MM.1S (cell line): Measurements from ENCODE around the gene CTRB1.

Experiments
- DNase-seq: peaks from one replicate; pipeline ENCODE4 v3.0.0-alpha.2; 2015
- H2AFZ ChIP-seq: fragments of 300-600 bp; sonication (generic); 2 replicates; pipeline ENCODE4 v1.6.0; 2016; ENCODE audit warnings: antibody characterized with exemption, low read length
- H3F3A ChIP-seq: fragments of 300-600 bp; sonication (generic); 2 replicates; pipeline ENCODE4 v1.6.1; 2016; ENCODE audit warnings: mild to moderate bottlenecking, antibody characterized with exemption, low read length, moderate library complexity, mixed read lengths; ENCODE audit not compliant: insufficient read depth
- H3K27ac ChIP-seq: fragments of 300-600 bp; sonication (generic); 2 replicates; pipeline ENCODE4 v1.5.1; 2016; ENCODE audit warnings: mild to moderate bottlenecking, low read length
- H3K27me3 ChIP-seq: fragments of 300-600 bp; sonication (generic); replicated peaks from 2 replicates; pipeline ENCODE4 v1.6.0; 2016; ENCODE audit warnings: low read length; ENCODE audit not compliant: insufficient read depth
- H3K36me3 ChIP-seq: fragments of 300-600 bp; sonication (generic); replicated peaks from 2 replicates; pipeline ENCODE4 v1.6.1; 2016; ENCODE audit warnings: mild to moderate bottlenecking, low read length, mixed read lengths; ENCODE audit not compliant: insufficient read depth
- H3K4me1 ChIP-seq: fragments of 300-600 bp; sonication (generic); 2 replicates; pipeline ENCODE4 v1.6.1; 2016; ENCODE audit warnings: low read length, mixed read lengths
- H3K4me2 ChIP-seq: fragments of 300-600 bp; sonication (generic); 2 replicates; pipeline ENCODE4 v1.6.0; 2016; ENCODE audit warnings: low read depth, low read length
- H3K4me3 ChIP-seq: fragments of 300-600 bp; sonication (generic); 2 replicates; pipeline ENCODE4 v1.5.1; 2016; ENCODE audit warnings: low read length, mixed read lengths
- H3K79me2 ChIP-seq: fragments of 300-600 bp; sonication (generic); 2 replicates; pipeline ENCODE4 v1.6.1; 2016; ENCODE audit warnings: mixed run types, low read length, mixed read lengths
- H3K9ac ChIP-seq: fragments of 300-600 bp; sonication (generic); 2 replicates; pipeline ENCODE4 v1.6.1; 2016; ENCODE audit warnings: low read length, mixed read lengths
- H3K9me2 ChIP-seq: fragments of 300-600 bp; sonication (generic); replicated peaks from 2 replicates; pipeline ENCODE4 v1.6.1; 2016; ENCODE audit warnings: mild to moderate bottlenecking, low read length, mixed read lengths; ENCODE audit not compliant: insufficient read depth
- H3K9me3 ChIP-seq: fragments of 300-600 bp; sonication (generic); replicated peaks from 2 replicates; pipeline ENCODE4 v1.6.1; 2016; ENCODE audit warnings: mild to moderate bottlenecking, low read length, mixed read lengths; ENCODE audit not compliant: insufficient read depth
- H4K20me1 ChIP-seq: fragments of 300-600 bp; sonication (generic); 2 replicates; pipeline ENCODE4 v1.6.1; 2016; ENCODE audit warnings: mild to moderate bottlenecking, low read length, moderate library complexity, mixed read lengths; ENCODE audit not compliant: insufficient read depth
- CTCF ChIP-seq: fragments of 300-600 bp; sonication (generic); IDR thresholded peaks from 2 replicates; pipeline ENCODE4 v1.5.1; 2016; ENCODE audit warnings: antibody characterized with exemption, low read length, mixed read lengths
- EZH2 ChIP-seq: fragments of 300-600 bp; sonication (generic); optimal IDR thresholded peaks from 2 replicates; pipeline ENCODE3; 2017; ENCODE audit warnings: low read depth, mild to moderate bottlenecking, antibody characterized with exemption, low read length, mixed read lengths
- EZH2phosphoT487 ChIP-seq: fragments of 300-600 bp; sonication (generic); IDR thresholded peaks from 2 replicates; pipeline ENCODE4 v1.6.1; 2018; ENCODE audit warnings: antibody characterized with exemption, low read length

CTRB1 gene

GRCh38 chr16:75192606-75193264 lies 26.1 kb upstream of the CTRB1 start:
- Histone ChIP-seq H3K27ac (no peak overlapping the region), H3K9me3 (no peaks in the 10 kb centered on the region)
- TF ChIP-seq EZH2phosphoT487 (no peak), EZH2 (no peak), CTCF (no peak)

GRCh38 chr16:75193265-75193650 lies 25.5 kb upstream of the CTRB1 start:
- Histone ChIP-seq H4K20me1 (no peaks in the 10 kb centered on the region), H3K79me2 (no peaks in the 10 kb centered on the region), H3K9me3 (no peaks in the 10 kb centered on the region), H3K27me3 (no peaks in the 10 kb centered on the region), H3K4me1 (no peaks in the 10 kb centered on the region), H3K9ac (no peak overlapping the region), H3F3A (no peaks in the 10 kb centered on the region), H3K4me3 (no peak overlapping the region), H3K4me2 (no peak overlapping the region), H3K27ac (no peak overlapping the region), H2AFZ (no peak overlapping the region), H3K9me2 (no peaks in the 10 kb centered on the region), H3K36me3 (no peaks in the 10 kb centered on the region)
- no peak for DNase-seq
- TF ChIP-seq CTCF (no peak), EZH2phosphoT487 (no peak), EZH2 (no peak)

More at GRCh38 chr16:75192606-75193264, 26.1 kb upstream of the CTRB1 start:
- H2AFZ ChIP-seq: no peak overlapping the region
- H3K9ac ChIP-seq: no peak overlapping the region
- H3K4me3 ChIP-seq: no peak overlapping the region
- no peaks in the 10 kb centered on the region for H3K4me1 ChIP-seq
- H3K4me2 ChIP-seq: no peak overlapping the region
- H4K20me1 ChIP-seq: no peaks in the 10 kb centered on the region
- no peaks in the 10 kb centered on the region for H3K9me2 ChIP-seq
- no peaks in the 10 kb centered on the region for H3K36me3 ChIP-seq
- no peaks in the 10 kb centered on the region for H3K27me3 ChIP-seq
- H3F3A ChIP-seq: no peaks in the 10 kb centered on the region
- no peaks in the 10 kb centered on the region for H3K79me2 ChIP-seq
- DNase-seq: no peak

GRCh38 chr16:75193730-75194444 lies 24.9 kb upstream of the CTRB1 start:
- H3K9me2 ChIP-seq: no peaks in the 10 kb centered on the region
- no peak overlapping the region for H3K27ac ChIP-seq
- no peaks in the 10 kb centered on the region for H3K27me3 ChIP-seq
- no peaks in the 10 kb centered on the region for H3K36me3 ChIP-seq
- no peak overlapping the region for H3K4me2 ChIP-seq
- TF ChIP-seq EZH2phosphoT487 (no peak), CTCF (no peak), EZH2 (no peak)
- no peaks in the 10 kb centered on the region for H3K79me2 ChIP-seq
- H3K4me3 ChIP-seq: no peak overlapping the region
- no peaks in the 10 kb centered on the region for H4K20me1 ChIP-seq
- no peak for DNase-seq
- H3K4me1 ChIP-seq: no peaks in the 10 kb centered on the region
- H3F3A ChIP-seq: no peaks in the 10 kb centered on the region
- no peaks in the 10 kb centered on the region for H3K9me3 ChIP-seq
- no peak overlapping the region for H3K9ac ChIP-seq
- H2AFZ ChIP-seq: no peak overlapping the region
